ENCODE measurements around the gene PPP1R12B.
"Not testable (repeated sequence)": the region's sequence is repeated elsewhere in the genome, so short reads cannot be mapped to it uniquely, and the experiment has no call there.

The PPP1R12B gene

DNA sequence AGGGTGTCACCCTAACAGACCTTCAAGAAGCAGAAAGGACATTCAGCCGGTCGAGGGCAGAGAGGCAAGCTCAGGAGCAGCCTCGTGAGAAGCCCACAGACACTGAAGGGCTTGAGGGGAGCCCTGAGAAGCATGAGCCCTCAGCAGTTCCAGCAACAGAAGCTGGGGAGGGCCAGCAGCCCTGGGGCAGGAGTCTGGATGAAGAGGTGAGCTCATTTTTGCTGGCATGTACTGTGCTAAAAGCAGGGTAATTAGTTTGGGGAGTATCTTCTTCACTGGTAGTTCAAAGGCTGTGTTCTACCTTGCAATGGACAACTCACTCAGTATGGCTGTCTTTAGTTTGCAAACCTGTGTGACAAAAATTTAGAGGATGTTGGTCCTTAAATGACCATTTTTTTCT, 144.6 kb downstream of the PPP1R12B start:
- DNase-seq: not testable (repeated sequence)

DNA sequence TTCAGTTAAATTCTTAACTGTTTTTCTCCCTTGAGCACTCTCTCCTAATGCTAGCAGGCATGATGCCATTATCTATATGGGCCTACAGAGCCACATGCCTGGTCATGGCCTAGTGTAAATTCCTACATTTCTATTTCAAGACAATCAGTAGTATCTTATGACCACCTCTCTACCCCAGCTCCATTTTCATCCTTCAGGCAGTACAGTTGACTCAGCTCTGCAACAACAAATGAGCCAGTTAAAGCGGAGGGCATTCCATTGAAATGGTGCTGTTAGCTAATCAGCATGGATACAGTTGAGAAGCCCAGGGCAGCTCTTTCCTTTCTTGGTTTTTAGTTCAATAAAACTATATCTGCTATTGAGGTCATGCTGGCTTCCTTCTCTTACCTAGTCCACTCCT, 150.0 kb downstream of the PPP1R12B start:
- DNase-seq: no peak

DNA sequence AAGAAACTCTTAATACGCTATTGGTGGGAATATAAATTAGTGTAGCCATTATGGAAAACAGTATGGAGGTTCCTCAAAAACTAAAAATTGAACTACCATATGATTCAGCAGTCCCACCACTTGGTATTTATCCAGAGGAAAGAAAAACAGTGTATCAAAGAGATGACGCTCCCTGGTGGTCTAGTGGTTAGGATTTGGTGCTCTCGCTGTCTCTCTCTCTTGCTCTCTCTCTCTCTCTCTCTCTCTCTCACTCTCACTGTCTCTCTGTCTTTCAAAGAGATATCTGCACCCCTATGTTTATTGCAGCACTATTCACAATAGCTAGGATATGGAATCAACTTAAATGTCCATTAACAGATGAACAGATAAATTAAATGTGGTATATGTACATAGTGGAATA, 151.5 kb downstream of the PPP1R12B start:
- not testable (repeated sequence) for DNase-seq

DNA sequence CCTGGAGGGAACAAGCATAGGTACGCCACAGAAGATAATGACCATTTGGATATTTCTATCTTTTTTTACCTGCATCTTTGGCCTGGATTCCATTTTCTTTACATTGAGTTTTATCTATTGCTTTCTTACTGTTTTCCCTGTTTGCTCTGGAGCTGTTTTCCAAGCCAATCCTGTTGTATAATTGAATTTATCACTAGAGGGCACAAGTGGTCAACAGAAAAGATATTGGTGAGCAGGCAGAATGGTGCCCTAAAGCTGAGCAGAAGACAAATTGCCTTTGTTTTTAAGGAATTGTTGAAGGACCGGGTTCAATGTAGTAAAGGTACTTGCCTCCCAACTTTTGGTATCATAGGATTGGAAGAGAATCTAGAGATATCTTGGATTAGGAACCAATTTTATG, 152.8 kb downstream of the PPP1R12B start:
- DNase-seq: no peak

DNA sequence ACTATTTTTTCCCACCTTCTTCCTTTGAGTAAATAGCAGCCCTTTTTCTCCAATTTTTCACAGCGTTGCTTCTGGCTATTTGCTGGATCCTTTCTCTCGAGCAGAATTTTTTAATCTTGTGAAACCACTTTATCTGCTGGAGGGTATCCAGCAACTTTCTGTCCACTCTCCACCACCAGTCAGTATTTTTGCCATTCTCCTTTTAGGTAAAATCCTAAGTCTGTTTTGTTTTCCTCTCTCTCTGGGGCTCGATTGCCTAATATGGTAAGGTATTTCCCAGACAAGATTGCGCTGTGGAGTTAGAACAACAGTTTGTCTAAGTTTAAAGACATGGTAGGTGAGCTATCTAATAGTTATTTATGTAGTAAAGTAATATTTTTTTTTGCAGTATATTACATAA, 156.9 kb downstream of the PPP1R12B start:
- DNase-seq: no peak

DNA sequence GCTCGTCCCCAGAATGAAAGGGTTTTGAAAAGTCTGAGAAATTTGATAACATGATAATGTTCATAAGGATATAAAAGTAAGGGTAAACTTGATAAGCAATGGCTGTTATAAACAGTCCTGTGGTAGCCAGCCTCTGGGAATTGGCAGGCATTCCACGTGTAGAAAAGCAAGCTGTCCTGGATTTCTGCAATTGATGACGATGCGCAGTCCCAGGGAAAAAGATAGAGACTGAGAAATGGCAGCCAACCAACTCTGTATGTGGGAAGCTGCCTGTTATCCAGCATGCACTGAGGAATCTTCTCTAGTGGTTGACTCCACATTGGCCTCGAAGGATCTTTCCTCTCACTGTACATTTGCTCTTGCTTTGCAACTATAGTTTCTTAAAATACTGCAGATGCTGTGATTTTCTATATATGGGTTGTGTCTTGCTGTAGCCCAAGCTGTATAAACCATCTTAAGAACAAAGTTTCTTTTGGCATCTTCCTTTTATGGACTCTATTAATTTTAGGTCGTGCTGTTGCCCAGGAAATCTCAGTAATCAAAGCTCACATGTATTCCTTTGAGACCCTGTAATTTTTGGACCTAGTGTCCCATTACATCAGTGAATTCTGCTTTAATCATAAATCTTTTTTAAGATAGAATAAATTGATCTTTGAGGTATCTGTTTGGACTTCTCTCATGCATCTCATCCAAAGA, 157.5 kb downstream of the PPP1R12B start:
- DNase-seq: not testable (repeated sequence)

DNA sequence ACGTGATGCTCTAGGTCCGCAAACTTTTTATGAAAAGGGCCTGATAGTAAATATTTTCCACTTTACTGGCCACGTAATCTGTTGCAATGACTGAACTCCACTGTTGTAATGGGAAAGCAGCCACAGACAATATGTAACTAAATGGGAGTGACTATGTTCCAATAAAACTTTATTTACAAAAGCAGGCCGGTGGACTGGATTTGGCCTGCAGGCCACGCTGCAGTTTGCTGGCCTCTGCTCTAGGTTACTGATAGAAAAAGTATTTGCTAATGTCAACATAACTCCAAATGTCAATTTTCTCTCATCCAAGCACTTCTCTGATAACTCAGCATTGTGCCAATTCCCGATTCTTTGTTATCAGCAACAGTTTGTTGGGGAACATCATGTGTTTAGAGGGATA, 160.4 kb downstream of the PPP1R12B start:
- not testable (repeated sequence) for DNase-seq

DNA sequence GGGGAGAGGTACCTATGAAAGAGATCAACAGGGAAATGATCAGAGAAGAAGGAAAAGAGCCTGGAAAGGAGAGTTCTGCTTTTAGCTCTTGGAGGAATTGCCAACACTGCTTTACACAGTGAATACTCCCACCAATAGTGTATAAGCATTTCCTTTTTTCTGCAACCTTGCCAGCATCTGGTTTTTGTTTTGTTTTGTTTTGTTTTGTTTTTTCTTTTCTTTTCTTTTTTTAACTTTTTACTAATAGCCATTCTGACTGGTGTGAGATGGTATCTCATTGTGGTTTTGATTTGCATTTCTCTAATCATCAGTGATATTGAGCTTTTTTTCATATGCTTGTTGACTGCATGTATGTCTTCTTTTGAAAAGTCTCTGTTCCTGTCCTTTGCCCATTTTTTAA, 165.4 kb downstream of the PPP1R12B start:
- DNase-seq: not testable (repeated sequence)

DNA sequence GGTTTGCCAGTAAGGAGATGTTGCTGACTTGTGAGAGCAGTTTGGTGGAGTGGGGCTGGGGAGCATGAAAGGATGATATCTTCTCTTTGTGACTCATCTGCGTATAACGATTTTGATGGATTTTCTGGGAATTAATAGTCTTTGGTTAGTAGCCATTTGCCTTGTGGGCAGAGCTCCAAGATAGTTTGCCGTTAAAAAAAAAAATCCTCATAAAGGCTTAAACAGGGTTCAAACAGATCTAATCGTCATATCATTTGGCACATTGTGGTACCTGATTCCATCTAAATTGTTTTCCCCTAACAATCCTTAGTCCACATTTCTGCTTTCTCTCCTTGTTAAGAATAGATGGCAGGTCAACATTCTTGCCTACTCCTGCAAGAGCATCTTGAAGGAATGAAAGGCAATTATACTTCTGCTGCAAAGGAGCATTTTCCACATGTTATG, 168.0 kb downstream of the PPP1R12B start:
- no peak for DNase-seq

DNA sequence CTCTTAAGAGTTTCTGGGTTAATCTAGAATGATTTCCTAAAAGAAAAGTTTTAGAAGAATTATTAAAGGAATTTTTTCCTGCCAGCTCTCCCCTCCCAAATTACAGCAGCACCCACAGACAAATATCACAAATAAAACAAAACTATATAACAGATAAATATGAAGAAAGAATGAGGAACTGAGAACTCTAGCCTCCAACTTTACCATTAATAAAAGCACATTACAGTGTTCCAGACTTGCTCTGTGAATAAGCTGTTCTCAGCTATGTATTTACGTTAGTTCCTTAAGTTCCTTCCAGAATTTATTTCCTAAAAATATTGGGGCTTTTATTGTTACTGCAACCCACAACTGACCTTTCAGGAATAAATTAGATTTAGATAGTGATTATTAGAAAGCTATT, 168.6 kb downstream of the PPP1R12B start:
- DNase-seq: not testable (repeated sequence)

DNA sequence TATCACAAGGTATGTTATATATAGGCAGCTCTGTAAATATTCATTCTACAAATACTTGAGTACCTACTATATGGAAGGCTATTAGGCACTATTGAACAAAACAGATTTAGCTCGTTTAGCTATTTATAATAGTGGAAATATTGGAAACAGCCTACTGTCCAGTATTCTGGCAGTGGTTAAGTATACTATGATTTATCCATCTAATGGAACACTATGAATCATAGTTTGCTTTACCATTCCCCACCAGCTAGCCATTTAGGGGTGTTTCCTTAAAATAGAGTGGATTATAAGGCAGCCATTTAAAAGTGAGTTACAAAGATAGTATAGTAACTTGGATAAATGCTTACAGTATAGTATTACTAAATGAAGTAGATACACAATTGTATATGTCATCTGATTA, 169.7 kb downstream of the PPP1R12B start:
- not testable (repeated sequence) for DNase-seq

DNA sequence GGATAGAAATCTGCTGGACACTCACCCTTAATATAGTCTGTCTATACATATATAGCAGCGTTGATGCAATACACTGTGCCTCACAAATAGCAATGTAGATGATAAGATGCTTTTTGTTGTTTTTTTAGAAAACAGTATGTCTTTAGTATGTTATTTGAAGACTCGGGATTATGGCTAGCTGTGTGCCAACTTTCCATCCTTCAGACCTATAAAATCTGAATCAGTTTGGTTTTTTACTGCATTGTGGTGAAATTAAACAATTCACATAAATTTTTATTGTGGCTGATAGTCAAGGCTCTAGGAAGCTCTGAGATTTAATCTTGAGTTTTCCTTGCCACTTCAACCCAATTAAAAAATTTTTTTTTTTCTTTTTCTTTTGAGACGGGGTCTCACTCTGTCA, 170.4 kb downstream of the PPP1R12B start:
- not testable (repeated sequence) for DNase-seq

DNA sequence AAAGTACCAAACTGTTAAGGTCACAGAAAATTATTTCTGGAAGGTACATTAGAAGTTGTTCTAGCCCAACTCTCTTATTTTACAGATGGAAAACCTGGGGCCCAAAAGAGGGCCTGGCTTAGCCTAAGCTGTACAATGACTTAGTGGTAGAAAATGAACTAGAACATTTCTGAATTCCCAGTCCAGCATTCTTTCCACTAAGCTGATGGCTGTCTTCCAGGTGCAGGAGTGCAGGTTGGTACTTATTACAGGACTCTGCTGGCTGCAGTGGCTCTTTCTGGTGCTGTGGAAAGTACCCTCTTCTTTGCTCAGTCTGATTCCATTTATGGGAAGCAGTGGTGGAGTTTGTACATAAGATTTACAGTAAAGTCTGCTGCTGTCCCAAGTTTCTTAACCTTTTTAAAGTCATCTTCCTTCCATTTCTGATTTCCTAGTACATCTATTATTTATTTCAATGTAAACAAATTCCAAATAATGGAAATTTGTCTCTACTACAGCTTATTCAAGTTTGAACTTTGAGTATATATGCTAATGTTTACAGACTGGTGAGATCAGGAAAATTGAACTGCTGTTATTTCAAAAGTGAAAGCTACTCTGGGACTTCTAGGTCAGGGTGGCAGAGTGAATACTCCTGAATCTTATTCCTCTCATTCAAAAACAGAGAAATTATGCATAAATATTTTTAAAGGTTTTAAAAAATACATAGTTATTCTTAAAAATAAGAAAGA, 171.8 kb downstream of the PPP1R12B start:
- not testable (repeated sequence) for DNase-seq

DNA sequence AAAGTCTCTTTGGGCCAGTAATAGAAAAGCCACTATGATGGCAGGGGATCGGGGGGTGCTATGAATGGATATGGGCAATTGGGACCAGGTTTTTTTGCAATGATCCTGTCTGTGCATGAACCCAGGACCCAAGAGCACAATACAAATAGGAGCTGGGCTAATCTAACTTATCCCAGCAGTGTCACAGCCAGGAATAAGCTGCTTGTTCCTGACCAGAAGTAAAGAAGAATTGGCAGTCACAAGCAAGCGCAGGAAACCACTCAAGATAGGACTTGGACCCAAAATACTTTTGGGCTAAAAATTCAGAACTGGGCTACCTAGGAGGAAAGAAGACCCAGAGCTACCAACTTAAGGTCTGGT, 172.3 kb downstream of the PPP1R12B start:
- DNase-seq: not testable (repeated sequence)

DNA sequence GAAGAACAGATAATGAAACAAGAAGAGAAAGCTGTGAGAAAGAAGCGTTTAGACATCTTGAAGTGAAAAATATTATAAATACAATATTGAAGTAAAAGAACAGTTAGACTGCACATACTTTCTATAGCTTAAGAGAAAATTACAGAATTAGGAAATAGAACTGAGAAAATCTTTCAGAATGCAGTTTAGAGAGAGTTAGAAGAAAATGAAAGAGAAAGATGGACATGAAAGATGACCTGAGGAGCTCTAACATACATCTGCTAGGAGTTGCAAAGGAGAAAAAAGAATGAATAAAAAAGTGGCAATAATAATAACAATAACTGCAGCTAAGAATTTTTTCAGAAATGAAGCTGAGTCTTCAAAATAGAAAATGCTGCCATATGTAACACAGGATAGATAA, 173.0 kb downstream of the PPP1R12B start:
- DNase-seq: not testable (repeated sequence)

DNA sequence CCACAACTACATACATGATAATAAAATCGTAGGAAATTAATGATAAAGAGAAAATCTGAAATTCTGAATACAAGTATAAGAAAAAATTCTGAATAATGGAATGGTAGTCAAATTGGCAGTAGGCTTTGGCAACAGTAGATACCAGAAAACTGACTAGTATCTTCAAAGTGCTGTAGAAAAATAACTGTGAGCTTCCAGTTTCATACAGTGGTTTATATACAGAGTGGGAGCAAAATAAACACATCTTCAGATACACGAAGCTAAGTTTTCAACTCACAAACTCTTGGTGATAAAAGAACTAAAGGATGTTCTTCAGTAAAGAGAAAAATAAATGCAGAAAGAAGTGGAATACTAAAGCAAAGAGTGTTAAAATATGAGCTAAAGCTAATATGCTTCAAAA, 173.4 kb downstream of the PPP1R12B start:
- no peak for DNase-seq

DNA sequence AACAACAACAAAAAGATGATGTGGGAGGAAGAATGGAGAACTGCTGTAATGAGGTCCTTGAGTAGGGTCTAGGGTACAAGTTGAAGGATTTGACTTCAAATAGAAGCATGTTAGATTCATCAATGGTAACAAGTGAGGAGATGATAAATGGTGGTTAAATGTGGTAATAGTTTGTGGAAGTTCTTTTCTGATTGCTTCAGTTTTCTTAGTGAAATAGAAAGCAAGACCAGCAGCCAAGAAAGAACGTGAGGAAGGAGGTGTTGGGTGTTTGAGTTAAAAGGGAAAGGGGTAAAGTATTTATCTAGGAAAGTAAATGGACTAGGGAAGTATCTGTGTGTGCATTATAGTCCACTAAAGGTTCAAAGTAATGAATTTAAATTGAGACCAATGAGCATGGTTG, 177.6 kb downstream of the PPP1R12B start:
- DNase-seq: not testable (repeated sequence)

DNA sequence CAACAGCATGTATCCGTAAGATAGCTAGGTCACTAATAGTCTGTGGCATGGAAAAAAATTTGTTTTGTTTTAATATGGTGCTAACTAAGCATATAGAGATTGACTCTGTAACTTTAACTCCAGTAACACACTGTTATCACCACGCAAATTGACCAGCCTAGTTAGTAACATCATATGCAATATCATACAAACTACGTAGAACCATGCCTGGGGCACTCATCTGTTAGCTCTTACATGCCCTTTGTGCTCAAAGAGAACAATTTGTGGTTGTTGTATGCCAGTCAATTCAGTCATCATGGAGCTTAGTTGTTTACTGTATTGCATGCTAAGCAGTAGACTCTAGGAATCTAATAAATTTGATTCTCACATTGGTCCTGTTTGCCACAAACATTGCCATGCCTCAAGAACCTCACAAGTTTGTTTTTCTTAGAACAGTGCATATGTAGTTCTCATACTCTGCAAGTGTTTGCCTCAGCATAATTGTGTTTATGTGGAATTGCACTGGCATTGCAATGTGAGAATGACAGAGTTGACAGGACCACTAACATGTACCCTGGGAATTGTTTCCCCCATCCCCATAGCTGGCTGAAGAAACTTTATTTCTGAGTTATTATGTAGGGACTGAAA, 179.7 kb downstream of the PPP1R12B start:
- not testable (repeated sequence) for DNase-seq

DNA sequence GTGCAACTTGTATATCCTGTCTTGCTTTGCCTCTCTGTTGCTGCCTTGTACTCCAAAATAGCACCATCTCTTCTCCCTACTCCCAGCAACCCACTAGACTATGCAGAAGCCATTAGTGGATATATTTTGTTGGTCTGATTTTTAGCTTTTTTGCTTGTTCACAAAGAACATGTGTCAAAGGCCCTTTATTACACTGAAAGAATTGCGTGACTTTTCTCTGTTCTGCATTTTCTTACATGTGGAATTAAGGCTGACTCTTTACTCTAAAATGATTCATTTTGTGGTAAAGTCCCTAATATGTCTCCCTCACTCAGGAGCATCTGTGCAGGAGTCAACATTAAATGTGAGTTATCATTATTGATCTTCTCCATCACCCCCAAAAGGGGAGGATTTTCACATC, 182.2 kb downstream of the PPP1R12B start:
- DNase-seq: not testable (repeated sequence)

DNA sequence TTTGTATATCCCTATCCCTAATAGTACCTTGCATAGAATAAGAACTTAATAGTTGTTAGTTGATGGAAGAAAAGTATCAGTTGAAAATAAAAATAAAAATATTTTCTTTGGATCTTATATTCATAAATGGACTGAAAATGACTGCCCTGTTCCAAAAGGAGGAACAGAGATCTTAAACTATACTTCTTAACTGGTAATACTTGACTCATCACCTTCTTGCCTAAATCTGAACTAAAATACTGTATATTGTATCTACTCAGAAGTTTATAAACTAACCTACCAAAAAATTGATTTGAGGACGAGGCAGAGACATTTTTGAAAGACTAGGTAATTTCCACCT, 182.9 kb downstream of the PPP1R12B start:
- no peak for DNase-seq

DNA sequence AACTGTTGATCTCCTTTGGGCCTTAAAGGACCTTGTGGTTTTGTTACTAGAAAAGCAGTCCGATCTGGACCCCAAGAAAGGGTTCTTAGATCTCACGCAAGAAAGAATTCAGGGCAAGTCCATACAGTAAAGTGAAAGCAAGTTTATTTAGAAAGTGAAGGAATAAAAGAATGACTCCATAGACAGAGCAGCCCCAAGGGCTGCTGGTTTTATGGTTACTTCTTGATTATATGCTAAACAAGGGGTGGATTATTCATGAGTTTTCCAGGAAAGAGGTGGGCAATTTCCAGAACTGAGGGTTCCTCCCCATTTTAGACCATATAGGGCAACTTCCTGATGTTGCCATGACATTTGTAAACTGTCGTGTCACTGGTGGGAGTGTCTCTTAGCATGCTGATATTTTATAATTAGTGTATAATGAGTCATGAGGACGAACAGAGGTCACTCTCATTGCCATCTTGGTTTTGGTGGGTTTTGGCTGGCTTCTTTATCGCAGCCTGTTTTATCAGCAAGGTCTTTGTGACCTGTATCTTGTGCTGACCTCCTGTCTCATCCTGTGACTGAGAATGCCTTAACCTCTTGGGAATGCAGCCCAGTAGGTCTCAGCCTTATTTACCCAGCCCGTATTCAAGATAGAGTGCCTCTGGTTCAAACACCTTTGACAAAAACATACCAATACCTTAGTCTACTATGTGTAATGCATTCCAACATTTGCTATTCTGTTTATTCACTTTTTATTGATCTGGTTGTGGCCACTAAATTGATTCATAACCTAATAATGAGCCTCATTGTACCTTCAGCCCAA, 183.5 kb downstream of the PPP1R12B start:
- DNase-seq: not testable (repeated sequence)

DNA sequence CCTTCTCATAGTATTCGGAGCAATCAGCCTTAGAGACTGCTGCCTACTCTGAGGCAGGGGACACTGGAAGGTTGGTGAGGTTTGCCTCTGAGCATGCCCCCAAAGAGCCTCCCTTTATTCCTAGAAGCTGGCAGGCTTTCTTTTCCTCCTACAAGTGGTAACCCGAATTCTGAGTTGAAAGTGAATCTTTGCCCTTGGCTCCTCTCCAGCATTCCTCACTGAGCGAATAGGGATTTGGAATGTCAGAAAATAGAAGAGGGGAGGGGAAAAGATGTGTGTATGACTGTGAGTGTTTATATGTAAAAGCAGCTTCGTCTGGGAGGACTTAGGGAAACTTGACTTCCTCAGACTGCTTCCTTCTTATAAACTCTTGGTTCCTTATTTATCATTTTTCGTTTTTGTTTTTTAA, 190.7 kb downstream of the PPP1R12B start:
- not testable (repeated sequence) for DNase-seq

DNA sequence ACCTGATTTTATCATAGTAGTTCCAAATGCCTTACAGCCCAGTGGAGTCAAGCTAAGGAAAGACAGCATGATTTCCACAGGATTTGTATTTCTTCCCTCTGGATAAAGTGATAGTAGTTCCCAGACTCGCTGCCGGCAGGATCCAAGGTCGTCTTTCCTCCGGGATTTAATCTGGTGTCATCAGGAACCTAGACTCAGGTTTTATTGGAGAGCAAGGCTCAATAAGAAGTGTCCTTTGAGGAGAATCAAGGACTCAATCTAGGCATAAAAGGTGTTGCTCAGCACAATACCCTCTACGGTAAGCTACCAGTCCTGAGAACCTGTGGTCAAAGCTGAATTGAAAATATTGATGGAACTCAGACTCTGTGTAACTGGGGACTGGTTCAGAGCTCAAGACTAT, 191.1 kb downstream of the PPP1R12B start:
- DNase-seq: not testable (repeated sequence)

Measured in CD4-positive, alpha-beta T cell treated with Interleukin-12 subunit alpha and Interleukin-12 subunit beta, for 1 hour (primary cell).